Activated gamma-delta T cell treated with anti-CD3 and anti-CD28 coated beads, Interleukin-2, amount 50 U/mL, for 16 hours (primary cell): Measurements from ENCODE around the gene SHISAL1.

Experiments used
- DNase-seq: peaks from one replicate; pipeline ENCODE4 v3.0.0-alpha.2; 2020; ENCODE audit warnings: low read depth

Gene SHISAL1

DNA sequence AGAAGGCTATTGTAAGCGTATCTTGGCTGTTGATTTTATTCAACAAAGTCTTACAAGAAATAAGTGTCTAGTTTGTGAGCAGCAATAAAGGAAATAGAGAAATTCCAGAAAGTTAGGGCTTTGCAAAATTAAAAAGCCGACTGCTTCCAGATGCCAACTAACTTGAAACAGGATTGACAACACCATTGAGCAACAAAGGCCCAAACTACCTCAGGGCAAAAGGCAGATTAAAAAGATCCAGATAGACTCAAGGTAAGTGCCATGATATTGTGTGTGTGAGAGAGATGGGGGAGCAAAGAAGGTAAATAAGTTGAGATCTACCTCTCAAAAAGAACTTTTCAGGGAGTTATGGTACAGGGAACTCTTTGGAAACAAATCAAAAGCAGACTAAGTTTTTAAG, 82.9 kb downstream of the SHISAL1 start:
- DNase-seq = no peak

DNA sequence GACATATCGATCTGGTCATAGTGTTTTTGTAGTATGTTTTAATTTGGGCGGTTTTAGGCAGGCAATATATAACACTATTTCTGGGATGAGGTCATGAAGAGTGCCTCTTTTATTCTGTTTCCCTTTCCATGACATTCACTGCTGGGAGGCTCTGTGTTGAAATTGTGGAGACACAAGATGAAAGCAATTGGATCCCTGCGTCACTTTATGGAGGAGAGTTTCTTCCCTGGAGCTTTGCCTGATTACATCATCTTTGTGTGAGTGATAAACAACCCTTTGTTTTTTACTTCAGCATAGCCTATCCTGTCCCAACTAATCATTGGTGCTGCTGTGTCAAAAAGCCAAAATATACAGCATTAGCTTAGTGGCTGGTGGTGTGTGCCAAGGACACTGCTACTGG, 83.4 kb downstream of the SHISAL1 start:
- no peak for DNase-seq

DNA sequence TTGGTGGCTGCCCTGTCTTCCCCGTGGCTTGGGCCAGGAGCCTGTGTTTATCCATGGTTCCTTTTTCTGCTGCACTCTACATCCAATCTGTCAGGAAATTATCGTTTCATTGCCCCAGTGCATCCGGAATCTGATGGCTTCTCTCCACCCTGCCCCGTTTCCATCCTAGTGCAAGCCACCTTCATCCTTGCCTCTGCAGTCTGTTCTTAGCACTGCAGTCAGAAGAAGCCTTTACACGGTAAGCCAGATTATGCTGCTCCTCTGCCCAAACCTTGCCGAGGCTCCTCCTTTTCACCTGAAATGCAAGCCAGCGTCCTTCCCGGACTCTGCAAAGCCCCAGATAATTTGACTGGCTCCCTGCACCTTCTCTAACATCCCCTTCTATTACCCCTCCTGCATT, 86.9 kb downstream of the SHISAL1 start:
- no peak for DNase-seq

DNA sequence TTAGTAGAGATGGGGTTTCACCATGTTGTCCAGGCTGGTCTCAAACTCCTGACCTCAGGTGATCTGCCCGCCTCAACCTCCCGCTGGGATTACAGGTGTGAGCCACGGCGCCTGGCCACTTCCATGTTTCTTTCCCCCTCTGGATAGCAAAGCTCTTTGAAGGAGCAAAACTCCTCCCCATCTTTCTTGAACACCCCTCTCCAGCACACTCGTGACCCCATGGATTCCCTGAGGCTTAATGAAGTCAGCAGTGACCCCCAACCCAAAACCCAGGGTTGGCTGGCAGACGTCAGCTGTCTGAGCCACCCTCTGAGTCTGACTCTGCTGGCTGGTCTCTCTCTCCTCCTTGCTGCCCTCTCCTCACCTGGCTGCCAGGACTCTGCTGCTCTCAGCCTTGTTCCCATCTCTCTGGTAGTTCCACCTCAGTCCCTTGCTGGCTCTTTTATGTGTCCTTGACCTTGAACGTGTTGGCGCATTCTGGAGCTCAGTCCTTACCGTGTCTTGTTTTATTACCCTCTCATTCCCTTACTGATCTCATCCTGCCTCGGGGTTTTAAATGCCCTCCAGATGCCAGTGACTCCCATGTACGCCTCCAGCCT, 87.6 kb downstream of the SHISAL1 start:
- no peak for DNase-seq

DNA sequence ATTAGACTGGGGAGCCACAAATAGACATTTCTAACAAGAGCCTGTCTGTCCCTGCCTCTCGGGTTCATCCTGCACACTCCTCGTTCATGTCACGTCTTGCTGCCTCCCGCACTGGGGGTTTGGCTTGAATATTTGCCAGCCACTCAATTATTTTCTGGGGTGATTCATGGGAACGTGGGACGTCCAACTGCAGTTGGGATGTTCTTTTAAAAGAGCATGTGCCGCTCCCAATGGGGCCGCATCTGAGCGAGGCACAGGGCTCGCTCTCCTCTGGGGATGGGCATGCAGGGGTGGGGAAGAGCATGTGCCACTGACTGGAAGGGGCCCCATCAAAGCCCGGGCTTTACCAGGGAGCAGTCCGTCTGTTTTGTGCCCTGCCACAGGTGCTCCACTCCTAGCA, 88.6 kb downstream of the SHISAL1 start:
- no peak for DNase-seq

DNA sequence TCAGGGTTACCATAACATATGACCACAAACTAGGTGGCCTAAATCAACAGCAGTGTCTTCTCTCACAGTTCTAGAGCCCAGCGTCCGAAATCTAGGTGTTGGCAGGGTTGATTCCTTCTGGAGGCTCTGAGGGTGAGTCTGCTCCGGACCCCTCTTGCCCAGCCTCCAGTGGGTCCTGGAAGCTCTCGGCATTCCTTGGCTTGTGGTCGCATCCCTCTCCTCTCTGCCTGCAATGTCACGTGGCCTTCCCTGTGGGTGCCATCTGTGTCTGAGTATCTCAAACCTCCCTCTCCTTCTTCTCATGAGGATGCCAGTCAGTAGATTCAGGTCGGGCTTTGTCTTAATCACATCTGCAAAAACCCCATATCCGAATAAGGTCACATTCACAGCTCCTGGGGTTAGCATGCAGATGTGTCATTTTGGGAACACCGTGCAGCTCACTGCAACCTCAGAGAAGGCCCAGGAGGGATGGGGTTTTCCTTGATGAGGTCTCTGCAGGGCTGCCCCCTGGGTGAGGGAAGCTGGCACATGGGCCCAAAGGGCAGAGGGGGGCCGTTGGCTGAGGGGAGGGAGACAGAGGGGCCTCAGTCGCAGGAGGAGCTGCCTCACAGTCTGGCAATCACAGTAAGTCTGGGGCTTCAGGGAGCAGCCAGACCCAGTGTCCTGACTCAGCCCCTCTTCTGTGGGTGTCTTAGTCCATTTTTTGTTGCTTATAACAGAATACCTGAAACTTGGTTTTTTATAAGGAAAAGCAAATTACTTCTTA, 90.9 kb downstream of the SHISAL1 start:
- DNase-seq = no peak

DNA sequence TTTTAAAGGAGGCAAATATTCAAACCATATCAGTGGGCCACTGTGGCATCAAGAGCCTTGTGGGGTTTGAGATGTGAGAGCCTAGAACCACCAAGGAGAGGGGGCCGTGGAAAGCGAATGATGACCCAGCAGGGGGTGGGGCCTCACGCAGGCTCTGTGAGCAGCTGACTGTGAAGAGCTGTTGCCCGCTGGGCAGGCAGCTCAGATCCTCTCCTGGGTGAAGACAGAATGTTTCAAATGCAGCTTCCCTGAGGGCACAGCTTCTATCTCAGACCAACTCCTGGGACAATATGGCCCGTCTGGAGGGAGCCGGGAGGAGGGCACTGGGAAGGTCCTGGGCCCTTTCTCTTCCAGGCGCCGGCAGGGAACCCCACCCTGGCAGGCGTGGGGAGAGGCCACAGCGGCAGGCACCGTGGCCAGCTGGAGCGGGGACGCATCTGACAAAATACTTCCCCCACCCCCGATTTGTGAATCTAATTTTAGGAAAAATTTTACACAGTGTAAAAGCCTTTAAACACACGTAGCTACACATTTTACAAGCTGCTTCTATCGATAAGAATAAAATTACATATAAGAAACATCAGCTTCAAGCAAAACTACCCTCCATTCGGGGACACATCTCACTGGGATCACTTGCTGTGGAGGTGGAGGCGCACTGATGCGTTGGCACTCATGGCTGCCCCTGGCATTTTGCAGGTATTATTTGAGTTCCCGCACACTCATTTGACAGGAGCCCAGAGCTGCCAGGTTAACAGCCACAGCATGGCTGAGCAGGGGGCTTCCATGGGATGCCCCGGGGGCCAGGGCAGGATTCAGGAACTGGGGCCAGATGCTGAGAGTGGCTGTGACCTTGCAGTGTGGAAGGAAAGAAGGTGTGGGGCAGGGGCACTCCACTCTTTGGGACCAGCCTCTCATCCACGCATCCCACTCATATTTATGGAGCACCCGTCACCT, 91.7 kb downstream of the SHISAL1 start:
- no peak for DNase-seq

DNA sequence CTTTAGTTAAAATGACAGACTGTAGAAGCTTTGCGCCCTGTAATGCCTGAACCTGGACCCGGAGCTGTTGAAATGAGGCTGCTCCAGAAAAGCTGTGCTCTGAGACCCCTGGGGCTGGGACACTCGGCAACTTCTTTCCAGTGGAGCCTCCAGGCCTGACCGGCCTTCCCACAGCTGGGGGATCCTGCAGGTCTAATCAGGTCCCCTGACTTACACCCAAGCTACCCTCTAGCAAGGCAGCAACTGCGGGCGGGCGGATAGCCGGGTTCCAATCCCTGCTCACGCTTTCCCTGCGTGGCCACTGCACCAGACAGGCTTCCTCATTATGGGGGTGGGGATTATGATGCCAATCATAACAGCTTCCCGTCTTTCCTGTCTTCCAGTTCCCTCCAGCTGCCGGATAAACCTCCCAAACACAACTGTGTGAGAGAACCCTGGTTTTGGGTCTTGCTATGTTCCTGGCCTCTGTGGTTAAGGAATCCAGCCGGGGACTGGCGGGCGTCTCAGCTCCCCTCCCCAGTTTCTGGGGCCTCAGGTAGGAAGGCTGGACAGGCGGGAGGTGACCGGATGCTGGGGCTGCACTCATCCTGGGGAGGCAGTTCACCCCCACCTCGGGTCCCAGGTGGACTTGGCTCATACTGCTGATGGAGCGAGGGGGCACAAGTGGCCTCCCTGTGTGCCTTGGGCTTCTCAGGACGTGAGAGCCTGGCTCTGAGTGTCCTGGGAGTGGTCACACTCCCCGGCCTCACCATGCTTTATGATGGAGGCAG, 93.5 kb downstream of the SHISAL1 start:
- DNase-seq = no peak

DNA sequence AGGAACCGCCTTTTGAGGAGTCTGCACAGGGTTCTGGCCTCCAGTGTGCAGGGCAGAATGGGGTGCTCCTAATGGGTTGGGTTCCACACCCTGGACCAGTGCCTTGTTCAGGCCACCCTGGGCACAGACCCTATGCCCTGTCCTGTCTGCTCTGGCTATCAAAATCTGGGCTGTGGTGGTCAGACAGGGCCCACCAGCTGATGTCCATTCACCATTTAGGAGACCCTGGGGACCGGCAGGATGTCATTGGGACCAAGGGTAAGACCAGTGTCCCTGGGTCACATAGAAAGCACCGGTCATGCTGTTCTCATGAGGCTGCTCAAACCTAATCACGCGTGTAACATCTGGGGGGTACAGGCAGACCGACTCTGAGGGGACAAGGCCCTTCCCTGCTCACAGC, 94.7 kb downstream of the SHISAL1 start:
- DNase-seq = no peak

DNA sequence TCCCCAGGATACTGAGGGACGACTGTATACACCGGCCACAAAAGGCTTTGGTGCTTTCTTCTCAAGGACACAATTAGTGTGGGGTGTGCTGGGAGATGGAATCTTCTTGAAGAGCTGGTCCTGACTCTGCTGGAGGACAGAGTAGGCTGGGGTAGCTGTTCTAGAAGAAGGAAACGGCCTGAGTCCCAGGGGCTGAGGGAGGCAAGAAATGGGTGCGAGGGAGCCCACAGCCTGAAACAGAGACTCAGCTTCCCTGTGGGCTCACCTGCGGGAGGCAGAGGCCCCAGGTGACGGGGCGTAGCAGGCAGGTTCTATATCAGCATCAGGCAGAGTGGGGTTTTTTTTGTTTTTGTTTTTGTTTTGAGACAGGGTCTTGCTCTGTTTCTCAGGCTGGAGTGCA, 95.4 kb downstream of the SHISAL1 start:
- DNase-seq = no peak

DNA sequence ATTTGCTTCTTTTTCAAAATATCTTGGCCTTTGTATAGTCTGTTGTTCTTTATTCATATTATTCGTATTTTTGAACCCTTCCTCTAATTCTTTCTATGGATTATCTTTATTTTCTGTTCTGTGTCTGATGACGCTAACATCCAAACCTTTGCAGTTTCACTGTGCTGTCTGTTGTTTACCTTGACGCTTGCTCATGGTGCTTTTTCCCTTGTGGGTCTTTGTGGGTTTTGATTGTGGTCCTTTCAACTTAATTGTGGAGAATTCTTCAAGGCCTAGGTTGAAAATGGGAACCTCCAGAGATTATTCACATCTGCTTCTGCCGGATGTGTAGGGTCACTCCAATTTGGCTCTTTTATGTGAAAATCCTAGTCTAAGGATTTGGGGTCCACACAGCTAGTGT, 97.5 kb downstream of the SHISAL1 start:
- DNase-seq = no peak

DNA sequence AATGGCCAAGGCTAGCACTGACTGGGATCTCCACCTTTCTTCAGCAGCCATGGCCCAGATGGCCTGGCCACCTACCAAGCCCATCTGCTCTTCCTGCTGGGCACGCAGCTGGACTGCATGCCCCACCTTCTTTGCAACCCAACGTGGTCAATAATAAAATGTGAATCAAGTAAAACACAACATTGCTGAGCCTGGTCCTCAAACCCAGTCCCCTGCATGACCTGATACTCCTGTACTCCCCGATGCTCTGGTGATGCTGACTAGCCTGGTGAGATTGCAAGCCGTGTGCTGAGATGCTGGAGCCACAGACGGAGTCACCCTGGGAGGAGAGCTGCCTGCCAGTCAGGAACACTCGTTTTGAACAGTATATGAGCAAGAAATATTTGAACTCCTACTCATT, 98.0 kb downstream of the SHISAL1 start:
- DNase-seq = no peak

DNA sequence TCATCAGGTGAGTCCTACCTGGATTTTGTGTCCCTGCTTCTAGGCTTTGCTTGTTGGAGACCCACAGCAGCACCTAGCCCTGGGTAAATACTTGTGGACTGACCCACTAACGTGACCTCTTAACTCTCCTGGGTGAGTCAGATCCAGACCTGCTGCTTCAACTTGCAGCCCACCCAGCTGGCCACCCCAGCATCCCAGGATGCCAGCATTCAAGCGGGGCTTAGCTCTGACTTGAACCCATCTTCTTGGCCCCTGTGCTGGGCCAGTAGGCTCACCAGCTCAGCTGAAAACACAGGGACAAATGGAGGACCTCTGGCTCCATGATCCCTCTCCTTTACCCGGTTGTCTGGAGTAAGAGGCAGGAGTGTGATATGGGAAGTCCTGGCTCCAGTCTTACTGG, 98.6 kb downstream of the SHISAL1 start:
- DNase-seq = no peak

DNA sequence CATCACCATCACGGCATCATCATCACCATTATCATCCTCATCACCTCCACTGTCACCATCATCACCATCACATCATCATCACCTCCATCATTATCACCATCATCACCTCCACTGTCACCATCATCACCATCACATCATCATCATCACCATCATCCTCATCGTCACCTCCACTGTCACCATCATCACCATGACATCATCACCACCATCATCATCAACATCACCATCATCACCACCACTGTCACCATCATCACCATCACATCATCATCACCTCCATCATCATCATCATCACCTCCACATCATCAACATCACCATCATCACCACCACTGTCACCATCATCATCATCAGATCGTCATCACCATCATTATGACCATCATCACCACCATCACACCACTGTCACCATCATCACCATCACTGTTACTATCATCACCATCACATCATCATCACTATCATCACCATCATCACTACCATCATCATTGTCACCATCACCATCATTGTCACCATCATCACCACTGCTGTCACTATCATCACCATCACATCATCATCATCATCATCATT, 99.2 kb downstream of the SHISAL1 start:
- DNase-seq = no peak

DNA sequence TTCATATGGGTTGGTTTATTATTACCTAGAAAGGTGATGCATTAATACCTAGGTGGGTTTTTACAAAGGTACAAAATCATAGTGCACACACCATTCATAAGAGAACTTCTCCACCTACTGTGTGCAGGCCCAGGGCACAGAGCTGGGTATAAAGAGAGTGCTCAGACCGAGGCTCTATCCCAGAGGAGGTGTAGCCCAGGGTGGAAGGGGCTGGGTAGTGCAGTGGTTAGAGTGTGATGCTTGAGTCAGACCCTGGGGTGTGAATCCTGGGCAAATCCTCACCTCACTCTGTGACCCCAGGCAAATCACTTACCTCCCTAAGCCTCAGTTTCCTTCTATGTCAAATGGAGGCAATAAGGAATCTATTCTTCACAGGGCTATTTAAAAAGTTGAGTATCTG, 99.8 kb downstream of the SHISAL1 start:
- DNase-seq = no peak

DNA sequence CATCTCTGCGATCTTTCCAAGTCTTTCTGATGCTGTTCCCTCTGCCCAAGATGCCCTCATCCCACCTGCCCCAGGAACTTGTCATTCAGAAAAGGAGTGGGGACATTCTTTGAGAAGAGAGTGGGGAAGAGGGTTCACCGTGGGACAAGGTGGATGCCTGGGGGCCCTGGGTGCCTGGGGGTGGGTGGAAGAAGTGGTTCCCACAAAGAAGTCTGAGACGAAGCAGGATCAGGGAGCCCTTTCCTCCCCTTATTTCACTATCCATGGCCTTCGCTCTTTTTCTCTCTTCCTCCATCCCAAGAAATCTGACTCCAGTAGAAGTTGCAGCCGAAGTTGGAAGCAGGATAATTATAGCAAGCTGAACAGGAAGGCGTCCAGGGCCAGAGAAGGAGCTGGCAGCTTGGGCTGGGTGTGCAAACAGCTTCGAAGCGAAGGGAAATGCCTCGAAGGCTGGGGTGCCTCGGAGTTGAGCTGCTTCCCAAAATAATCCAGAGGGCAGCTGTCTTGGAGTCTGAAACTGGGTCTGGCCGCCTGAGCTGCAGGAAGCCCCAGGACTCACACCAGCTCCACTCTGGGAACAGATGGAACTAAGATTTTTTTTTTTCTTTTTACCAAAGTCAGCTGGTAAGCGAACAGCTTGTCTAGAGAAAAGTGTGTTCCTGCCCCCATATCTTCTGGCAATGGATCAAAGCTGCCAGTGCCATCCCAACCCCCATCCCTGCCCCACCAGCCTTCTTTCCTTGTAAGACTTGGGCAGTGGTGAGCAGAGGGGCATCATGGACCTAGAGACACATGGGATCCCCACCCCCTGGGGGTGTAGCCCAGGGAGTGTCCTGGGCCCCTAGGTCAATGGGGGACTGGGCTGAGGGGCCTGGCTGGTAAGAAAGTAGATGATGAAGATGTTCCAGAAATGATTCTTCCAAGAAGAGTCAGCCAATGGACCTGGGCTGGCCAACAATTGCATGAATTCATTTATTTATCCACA, 100.5 kb downstream of the SHISAL1 start:
- no peak for DNase-seq

DNA sequence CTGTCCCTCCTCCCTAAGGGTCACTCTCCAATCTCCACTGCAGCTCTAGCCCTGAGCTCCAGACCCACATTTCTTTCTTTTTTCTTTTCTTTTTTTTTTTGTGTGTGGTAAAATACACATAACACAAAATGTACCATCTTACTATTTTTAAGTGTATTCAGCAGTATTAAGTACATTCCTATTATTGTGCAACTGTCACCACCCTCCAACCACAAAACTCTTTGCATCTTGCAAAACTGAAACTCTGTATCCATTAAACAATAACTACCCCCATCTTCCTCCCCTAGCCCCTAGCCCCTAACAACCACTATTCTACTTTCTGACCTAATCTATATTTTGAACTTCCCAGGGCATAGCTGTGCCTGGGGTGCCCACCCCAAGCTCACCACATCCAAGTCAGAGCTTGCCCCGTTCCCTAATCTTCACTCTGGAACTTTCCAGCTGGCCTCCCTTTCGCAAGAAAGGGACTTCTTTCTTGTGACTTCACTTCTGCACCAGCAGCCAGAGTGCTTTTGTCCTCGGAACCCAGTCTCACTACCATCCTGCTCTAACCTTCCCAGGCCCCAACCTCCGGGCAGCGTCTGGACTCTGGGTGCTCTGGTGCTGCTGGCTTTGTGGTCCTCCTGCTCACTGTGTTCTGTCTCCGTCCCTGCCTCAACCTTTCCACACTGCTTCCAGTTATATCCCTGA, 101.3 kb downstream of the SHISAL1 start:
- DNase-seq = no peak

DNA sequence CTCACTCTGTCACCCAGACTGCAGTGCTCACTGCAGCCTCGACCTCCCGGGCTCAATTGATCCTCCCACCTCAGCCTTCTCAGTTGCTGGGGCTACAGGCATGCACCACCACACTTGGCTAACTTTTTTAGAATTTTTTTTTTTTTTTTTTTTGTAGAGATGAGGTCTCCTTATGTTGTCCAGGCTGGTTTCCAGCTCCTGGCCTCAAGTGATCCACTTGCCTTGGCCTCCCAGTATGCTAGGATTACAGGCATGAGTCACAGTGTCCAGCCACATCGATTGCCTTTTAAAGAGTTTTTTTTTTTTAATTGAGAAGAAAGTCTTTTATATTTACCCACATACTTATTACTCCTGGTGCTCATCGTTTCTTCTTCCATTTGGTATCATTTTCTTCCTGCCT, 102.0 kb downstream of the SHISAL1 start:
- no peak for DNase-seq

DNA sequence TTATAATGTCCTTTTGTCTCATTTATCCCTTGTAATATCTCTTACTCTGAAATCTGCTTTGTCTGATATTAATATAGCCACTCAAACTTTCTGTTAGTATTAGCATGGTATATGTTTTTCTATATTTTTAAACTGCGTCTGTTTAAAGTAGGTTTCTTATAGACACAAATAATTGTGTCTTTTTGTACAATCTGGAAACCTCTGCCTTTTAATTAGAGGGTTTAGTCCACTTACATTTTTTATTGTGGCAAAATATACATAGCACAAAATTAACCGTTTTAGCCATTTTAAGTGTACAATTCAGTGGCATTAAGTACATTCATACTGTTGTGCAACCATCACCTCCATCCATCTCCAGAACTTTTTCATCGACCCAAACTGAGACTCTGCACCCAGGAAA, 103.4 kb downstream of the SHISAL1 start:
- DNase-seq = no peak

DNA sequence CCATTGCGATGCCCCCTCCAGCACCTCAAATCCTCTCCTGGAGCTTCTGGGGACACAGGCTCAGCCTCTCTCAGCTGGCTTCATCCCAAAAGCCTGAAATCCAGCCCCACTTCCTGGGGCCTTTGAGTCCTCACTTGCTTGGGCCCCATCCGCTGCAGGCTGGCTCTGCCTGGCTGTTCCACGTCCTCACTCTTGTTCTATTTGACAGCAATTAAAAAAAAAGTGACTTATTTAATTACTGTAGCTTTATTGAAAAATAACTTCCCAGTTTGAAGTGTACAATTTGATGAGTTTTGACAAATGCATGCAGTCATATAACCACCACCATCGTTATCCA, 104.8 kb downstream of the SHISAL1 start:
- DNase-seq = no peak
